Common myeloid progenitor, CD34-positive (primary cell): ENCODE results near the gene COL9A3.

Source experiments
- CTCF ChIA-PET: fragments of 350-600 bp; sonication (Branson Sonifier 250); formaldehyde crosslinking; loops from one replicate; lab custom pipeline; 2021; ENCODE audit warnings: antibody characterized with exemption; lab: Charles Lee
- POLR2A ChIA-PET: fragments of 350-600 bp; sonication (Branson Sonifier 250); formaldehyde crosslinking; loops from one replicate; lab custom pipeline; 2021; ENCODE audit warnings: antibody characterized with exemption; lab: Charles Lee
- DNase-seq, 3 donors: peaks; one replicate each; pipeline versions ENCODE4 v3.0.0 to v3.0.0-alpha.2; 2013
- H3K27ac ChIP-seq, 2 experiments: 1 replicate in 1 of 2; 2 replicates in 1 of 2; pipeline ENCODE4 v1.7.0; 2013; ENCODE audit warnings: inconsistent platforms in 2 of 2, low read length in 2 of 2, mild to moderate bottlenecking in 2 of 2, low read depth in 1 of 2, moderate library complexity in 1 of 2; ENCODE audit not compliant: severe bottlenecking in 2 of 2, insufficient read depth in 1 of 2, poor library complexity in 1 of 2
- H3K27me3 ChIP-seq, 5 experiments: replicated peaks in 2 of 5; 1 replicate in 3 of 5; 2 replicates in 2 of 5; pipeline versions ENCODE4 v1.6.1 to v1.7.0; 2013; ENCODE audit warnings: low read length in 4 of 5, mild to moderate bottlenecking in 2 of 5, moderate library complexity in 2 of 5, inconsistent platforms in 1 of 5; ENCODE audit not compliant: insufficient read depth in 5 of 5, control insufficient read depth in 4 of 5
- H3K36me3 ChIP-seq, 4 experiments: 1 replicate in 2 of 4; 2 replicates in 2 of 4; pipeline versions ENCODE4 v1.6.1 to v1.7.0; 2013; ENCODE audit warnings: low read length in 3 of 4, control low read depth in 1 of 4, mild to moderate bottlenecking in 1 of 4; ENCODE audit not compliant: control insufficient read depth in 4 of 4, insufficient read depth in 4 of 4
- H3K4me1 ChIP-seq, 4 experiments: 1 replicate in 3 of 4; 2 replicates in 1 of 4; pipeline versions ENCODE4 v1.6.1 to v1.7.1; 2013; ENCODE audit warnings: low read length in 3 of 4, mild to moderate bottlenecking in 3 of 4, control low read depth in 1 of 4, inconsistent platforms in 1 of 4, moderate library complexity in 1 of 4; ENCODE audit not compliant: control insufficient read depth in 4 of 4, insufficient read depth in 4 of 4; ENCODE audit errors: control extremely low read depth in 1 of 4
- H3K4me3 ChIP-seq, 7 experiments: 1 replicate in 4 of 7; 2 replicates in 3 of 7; pipeline versions ENCODE4 v1.5.1 to v1.7.0; 2013; ENCODE audit warnings: mild to moderate bottlenecking in 7 of 7, low read length in 6 of 7, moderate library complexity in 6 of 7, inconsistent platforms in 2 of 7, low read depth in 2 of 7, control low read depth in 1 of 7; ENCODE audit not compliant: insufficient read depth in 4 of 7, control insufficient read depth in 1 of 7; ENCODE audit errors: extremely low read depth in 1 of 7
- H3K9me3 ChIP-seq, 5 experiments: 1 replicate in 4 of 5; 2 replicates in 1 of 5; pipeline versions ENCODE4 v1.6.1 to v1.7.1; 2013; ENCODE audit warnings: low read length in 4 of 5, mild to moderate bottlenecking in 2 of 5, inconsistent platforms in 1 of 5, low read depth in 1 of 5, moderate library complexity in 1 of 5; ENCODE audit not compliant: control insufficient read depth in 4 of 5, insufficient read depth in 2 of 5; ENCODE audit errors: control extremely low read depth in 1 of 5
- WGBS: methylation state at CpG from one replicate; pipeline ENCODE4 v1.1.5; 2013; ENCODE audit not compliant: insufficient coverage; 5-methylcytosine and 5-hydroxymethylcytosine counted together

Gene COL9A3

DNA sequence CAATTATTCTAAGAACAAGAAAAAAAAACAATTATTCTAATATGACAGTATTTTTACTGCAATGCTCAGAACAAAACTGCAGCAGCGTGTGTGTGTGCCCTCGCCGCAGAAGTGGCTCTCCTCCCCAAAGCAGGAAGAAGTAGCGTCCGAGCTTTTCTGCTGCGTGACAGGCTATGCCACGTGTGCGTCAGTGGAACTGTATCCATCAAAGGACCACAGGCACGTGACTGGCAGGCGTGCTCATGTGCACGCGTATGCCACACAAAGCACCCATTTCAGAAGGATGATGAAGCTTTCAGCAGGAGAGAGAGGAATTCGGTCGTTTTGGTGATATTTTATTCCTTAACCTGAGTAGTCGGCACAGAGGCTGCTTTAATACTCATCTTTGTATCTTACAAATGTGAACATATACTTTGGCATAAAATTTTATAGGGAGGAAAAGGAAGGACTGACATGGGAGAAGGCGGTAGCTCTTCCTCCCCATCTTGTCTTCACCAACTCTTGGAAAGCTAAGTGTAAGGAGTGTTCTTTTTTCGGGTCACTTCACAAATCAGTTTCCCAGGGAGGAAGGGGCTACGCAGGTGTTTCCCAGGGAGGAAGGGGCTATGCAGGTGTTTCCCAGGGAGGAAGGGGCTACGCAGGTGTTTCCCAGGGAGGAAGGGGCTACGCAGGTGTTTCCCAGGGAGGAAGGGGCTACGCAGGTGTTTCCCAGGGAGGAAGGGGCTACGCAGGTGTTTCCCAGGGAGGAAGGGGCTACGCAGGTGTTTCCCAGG is 41.4 kb downstream of the COL9A3 start:
- Histone ChIP-seq H3K27me3 (peaks cover 0 to 9% (median 7%) of the 10 kb centered on the region in 5 experiments), H3K36me3 (peaks cover 3 to 22% (median 13%) of the 10 kb centered on the region in 4 experiments), H3K4me1 (peaks cover 0 to 35% (median 11%) of the 10 kb centered on the region in 4 experiments), H3K27ac (no peak overlapping the region), H3K9me3 (no peaks in the 10 kb centered on the region), H3K4me3 (peak overlapping the region in 1 of 7 experiments; percentile 28)
- 96% methylated on average over 12 of the region's 23 CpGs for WGBS
- DNase-seq: peak in 2 of 3 donors; percentile 70 to 80
- ChIA-PET POLR2A (no interaction called here), CTCF (interaction anchor here (1.0 kb wide), 1 partner anchor 10 kb away, joined by 4 read pairs; no protein-coding TSS in a partner anchor)

DNA sequence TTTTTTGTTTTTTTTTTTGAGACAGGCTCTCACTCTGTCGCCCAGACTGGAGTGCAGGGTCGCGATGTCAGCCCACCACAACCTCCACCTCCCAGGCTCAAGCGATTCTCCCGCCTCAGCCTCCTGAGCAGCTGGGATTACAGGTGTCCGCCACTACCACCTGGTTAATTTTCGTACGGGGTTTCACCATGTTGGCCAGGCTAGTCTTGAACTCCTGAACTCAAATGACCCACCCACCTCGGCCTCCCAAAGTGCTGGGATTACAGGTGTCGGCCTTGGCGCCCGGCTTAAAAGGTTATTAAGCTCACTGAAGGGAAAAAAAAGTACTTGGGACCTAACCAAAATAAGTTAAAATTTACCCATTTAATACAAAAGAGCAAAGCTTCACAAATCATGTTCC is 42.9 kb downstream of the COL9A3 start:
- Histone ChIP-seq H3K36me3 (peaks cover 3 to 13% (median 9%) of the 10 kb centered on the region in 4 experiments), H3K27me3 (peaks cover 0 to 9% (median 7%) of the 10 kb centered on the region in 5 experiments), H3K27ac (no peak overlapping the region), H3K4me1 (peaks cover 0 to 35% (median 11%) of the 10 kb centered on the region in 4 experiments), H3K9me3 (peaks cover 0 to 4% (median 0%) of the 10 kb centered on the region in 5 experiments), H3K4me3 (peak overlapping the region in 1 of 7 experiments; percentile 5)
- CTCF ChIA-PET: interaction anchor here (1.4 kb wide), 1 partner anchor 29 kb away, joined by 4 read pairs; no protein-coding TSS in a partner anchor
- WGBS: 85% methylated on average over 4 of the region's 12 CpGs
- POLR2A ChIA-PET: no interaction called here
- no peak for DNase-seq

DNA sequence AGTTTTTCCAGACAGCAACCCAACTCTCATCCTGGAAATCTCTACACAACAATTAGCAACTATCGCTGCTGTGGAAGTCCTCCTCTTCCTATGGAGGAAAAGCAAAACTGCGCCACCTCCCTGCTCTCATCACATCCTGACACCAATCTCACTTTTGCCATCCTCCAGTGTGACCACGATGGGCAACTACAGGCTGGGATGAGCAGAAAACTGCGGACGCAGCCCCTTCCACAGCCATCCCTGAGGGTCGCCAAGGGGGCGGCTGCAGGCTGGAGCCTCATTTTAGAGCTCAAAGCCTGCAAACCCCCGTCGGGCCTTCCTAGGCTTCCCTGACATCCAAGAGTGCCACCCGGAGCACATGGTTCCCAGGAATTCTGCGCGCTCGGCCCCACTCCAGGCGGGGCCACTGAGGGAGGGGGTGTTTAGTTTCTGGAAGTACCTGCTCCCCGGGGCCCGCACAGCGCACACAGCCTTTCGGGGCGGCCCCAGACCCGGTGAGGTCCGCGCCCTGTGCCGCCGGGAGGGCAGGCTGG is 43.6 kb downstream of the COL9A3 start:
- Histone ChIP-seq H3K27me3 (peaks cover 0 to 9% (median 7%) of the 10 kb centered on the region in 5 experiments), H3K27ac (no peak overlapping the region), H3K4me3 (peak overlapping the region in 5 of 7 experiments; percentile 15 to 78 (median 59))

DNA sequence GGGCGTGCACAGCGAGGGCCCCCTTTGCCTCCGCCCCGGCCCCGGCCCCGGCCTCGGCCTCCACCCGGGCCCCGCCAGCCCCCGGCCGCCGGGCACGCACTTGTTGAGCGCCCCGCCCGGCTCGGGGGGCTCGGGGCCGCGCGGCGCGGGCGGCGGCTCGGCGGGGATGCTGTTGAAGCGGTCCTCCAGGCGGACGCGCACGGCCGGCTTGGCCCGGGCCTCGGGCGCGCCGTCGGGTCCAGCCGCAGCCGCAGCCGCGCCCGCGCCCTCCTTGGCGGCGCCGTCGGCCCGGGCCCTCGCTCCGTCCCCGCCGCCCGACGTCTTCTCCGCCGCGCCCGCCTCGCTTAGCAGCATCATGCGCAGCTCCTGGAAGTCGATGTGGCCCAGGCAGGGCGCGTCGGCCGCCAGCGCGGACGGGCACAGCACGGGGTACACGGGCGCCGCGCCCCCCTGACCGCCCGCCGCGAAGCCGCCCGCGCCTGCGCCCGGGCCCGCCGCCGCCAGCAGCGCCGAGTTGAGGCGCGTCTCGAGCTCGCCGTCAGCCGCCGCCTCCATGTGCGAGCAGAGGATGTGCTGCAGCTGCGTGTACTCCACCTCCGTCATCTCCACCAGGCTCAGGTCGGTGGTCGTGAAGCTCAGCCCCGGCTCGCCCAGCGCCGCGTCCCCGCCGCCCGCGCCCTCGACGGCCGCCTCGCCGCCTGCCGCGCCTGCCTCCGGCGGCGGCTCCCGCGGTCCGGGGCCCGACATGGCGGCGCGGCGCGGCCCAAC is 44.3 kb downstream of the COL9A3 start:
- 0% methylated on average over 70 of the region's 129 CpGs for WGBS

More for the DNA sequence above, 43.6 kb downstream of the COL9A3 start:
- Histone ChIP-seq H3K36me3 (peaks cover 3 to 11% (median 7%) of the 10 kb centered on the region in 4 experiments), H3K4me1 (peaks cover 0 to 35% (median 11%) of the 10 kb centered on the region in 4 experiments), H3K9me3 (peaks cover 0 to 4% (median 0%) of the 10 kb centered on the region in 5 experiments)
- WGBS: 39% methylated on average over 21 of the region's 24 CpGs
- no peak for DNase-seq
- ChIA-PET POLR2A (no interaction called here), CTCF (interaction anchor here (1.4 kb wide), 1 partner anchor 28 kb away, joined by 4 read pairs; no protein-coding TSS in a partner anchor)

DNA sequence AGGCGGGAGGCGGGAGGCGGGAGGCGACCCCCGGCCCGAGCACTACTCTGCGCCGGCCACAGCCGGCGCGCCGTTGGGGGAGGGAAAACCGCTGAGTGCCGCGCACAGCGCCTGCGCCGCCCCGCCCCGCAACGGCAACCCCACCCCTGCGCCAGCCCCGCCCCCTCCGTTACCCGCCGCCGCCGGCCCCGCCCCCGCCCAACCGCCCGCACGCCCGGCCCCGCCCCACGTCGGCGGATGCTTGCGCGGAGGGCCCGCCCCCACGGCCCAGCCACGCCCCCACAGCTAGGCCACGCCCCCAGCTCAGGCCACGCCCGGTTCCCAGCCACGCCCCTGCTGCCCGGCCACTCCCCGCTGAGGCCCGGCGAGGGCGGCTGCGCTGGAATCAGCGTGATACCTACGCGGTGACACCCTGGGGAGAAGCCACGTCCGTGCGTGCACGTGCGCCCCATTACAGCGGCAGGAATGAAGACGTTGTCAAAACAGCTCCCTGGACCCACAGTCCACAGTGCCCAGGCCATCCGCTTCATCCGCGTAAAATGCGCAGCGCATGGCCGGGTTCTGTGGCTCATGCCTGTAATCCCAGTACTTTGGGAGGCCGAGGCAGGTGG is 45.0 kb downstream of the COL9A3 start, which contains the start of gene TCFL5:
TSS of gene TCFL5 (minus strand) at position 97 of the 611 bp plus-strand sequence. CDS start 152 bp downstream, outside the sequence.
- CTCF ChIA-PET: interaction anchor here (0.8 to 1.0 kb wide), 2 partner anchors 15 to 39 kb away, joined by 3 read pairs; no protein-coding TSS in a partner anchor
- POLR2A ChIA-PET: no interaction called here
- peaks cover 0 to 9% (median 7%) of the 10 kb centered on the region in 5 experiments for H3K27me3 ChIP-seq
- peaks cover 1 to 9% (median 4%) of the 10 kb centered on the region in 4 experiments for H3K36me3 ChIP-seq
- no peak within 1 kb of the TSS for H3K27ac ChIP-seq
- WGBS: 21% methylated on average over 28 of the region's 70 CpGs
- DNase-seq: peak; percentile 74 to 85 (median 81)
- H3K9me3 ChIP-seq: peaks cover 0 to 4% (median 0%) of the 10 kb centered on the region in 5 experiments
- H3K4me3 ChIP-seq: peak within 1 kb of the TSS; percentile 17 to 78 (median 48)
- H3K4me1 ChIP-seq: peaks cover 0 to 35% (median 11%) of the 10 kb centered on the region in 4 experiments

More for the DNA sequence above, 44.3 kb downstream of the COL9A3 start:
- CTCF ChIA-PET: interaction anchor here (0.8 to 1.0 kb wide), 2 partner anchors 16 to 38 kb away, joined by 3 read pairs; no protein-coding TSS in a partner anchor
- Histone ChIP-seq H3K27ac (no peak overlapping the region), H3K36me3 (peaks cover 3 to 11% (median 7%) of the 10 kb centered on the region in 4 experiments), H3K4me1 (peaks cover 0 to 35% (median 11%) of the 10 kb centered on the region in 4 experiments), H3K4me3 (peak overlapping the region; percentile 17 to 78 (median 48)), H3K9me3 (peaks cover 0 to 4% (median 0%) of the 10 kb centered on the region in 5 experiments), H3K27me3 (peaks cover 0 to 9% (median 7%) of the 10 kb centered on the region in 5 experiments)
- POLR2A ChIA-PET: no interaction called here
- DNase-seq: peak in 2 of 3 donors; percentile 53 to 64

DNA sequence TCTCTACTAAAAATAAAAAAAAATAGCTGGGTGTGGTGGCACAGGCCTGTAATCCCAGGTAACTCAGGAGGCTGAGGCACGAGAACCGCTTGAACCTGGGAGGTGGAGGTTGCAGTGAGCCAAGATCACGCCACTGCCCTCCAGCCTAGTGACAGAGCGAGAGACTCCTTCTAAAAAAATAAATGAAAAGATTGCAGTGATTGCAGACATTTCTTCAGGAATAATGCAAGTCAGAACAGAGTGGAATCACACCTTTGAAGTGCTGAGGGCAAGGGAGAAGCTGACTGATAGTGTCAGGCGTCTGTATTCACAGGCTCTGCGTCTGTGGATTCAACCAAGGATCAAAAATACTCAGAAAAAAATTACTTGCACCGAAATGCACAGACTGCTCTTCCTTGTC is 47.4 kb downstream of the COL9A3 start:
- no peak for DNase-seq
- POLR2A ChIA-PET: no interaction called here
- H3K9me3 ChIP-seq: peaks cover 0 to 4% (median 0%) of the 10 kb centered on the region in 5 experiments
- CTCF ChIA-PET: interaction anchor here (0.9 to 1.6 kb wide), 2 partner anchors 9 to 12 kb away, joined by 4 to 5 read pairs; no protein-coding TSS in a partner anchor
- peaks cover 0 to 9% (median 7%) of the 10 kb centered on the region in 5 experiments for H3K27me3 ChIP-seq
- peaks cover 0 to 17% (median 10%) of the 10 kb centered on the region in 4 experiments for H3K4me1 ChIP-seq
- H3K4me3 ChIP-seq: no peak overlapping the region
- H3K36me3 ChIP-seq: no peaks in the 10 kb centered on the region
- 95% methylated on average over 3 of the region's 7 CpGs for WGBS
- H3K27ac ChIP-seq: no peak overlapping the region
